ENCODE data around the gene MTX2. TPM values are rescaled to one million over a fixed set of nuclear protein-coding genes. Genes with fewer than 3 reads are reported as not detected.
A peak's percentile ranks its signal among the peaks of the same experiment; 100 is the strongest.
"Not testable (repeated sequence)": the region's sequence is repeated elsewhere in the genome, so short reads cannot be mapped to it uniquely, and the experiment has no call there.

Gene MTX2
- total RNA-seq, 2 donors from 2014 or later: 34.1 to 42.3 TPM

- Histone ChIP-seq H3K4me3 (ENCODE audit: low read length) (no peak overlapping the region), H3K9me3 (ENCODE audit: control insufficient read depth, low read length) (no peaks in the 10 kb centered on the region), H3K9ac (ENCODE audit: extremely low read depth, low read length, poor library complexity, severe bottlenecking) (no peak overlapping the region), H3K4me1 (ENCODE audit: control insufficient read depth, insufficient read depth, low read length) (no peaks in the 10 kb centered on the region), H3K27me3 (ENCODE audit: control insufficient read depth, insufficient read depth, low read length, poor library complexity, severe bottlenecking) (no peaks in the 10 kb centered on the region), H3K27ac (ENCODE audit: low read depth, low read length) (no peak overlapping the region), H3K36me3 (ENCODE audit: control insufficient read depth, insufficient read depth, low read length) (peaks cover 9% of the 10 kb centered on the region)
- no CpG with 5 or more reads among the region's 1 CpG for WGBS, 2 experiments (ENCODE audit: insufficient coverage in 1 of 2, insufficient read length in 1 of 2)
- no peaks in the 10 kb centered on the region for H3K27me3 Mint-ChIP-seq (ENCODE audit: insufficient read depth)
- no peak overlapping the region for H3K4me3 Mint-ChIP-seq
- H3K27ac Mint-ChIP-seq: no peak overlapping the region
- H3K9me3 Mint-ChIP-seq: no peaks in the 10 kb centered on the region
- peaks cover 4% of the 10 kb centered on the region for H3K4me1 Mint-ChIP-seq
- peak; percentile 45 for TF ChIP-seq CTCF (conservative IDR thresholded peaks at IDR 0.05)
- peaks cover 2% of the 10 kb centered on the region for H3K36me3 Mint-ChIP-seq (ENCODE audit: low read depth)
- no peak for DNase-seq
These were observed 28.5 kb downstream of the MTX2 start for GRCh38 chr2:176297737-176298136.

- H3K9me3 ChIP-seq (ENCODE audit: control insufficient read depth, low read length); H3K4me3 Mint-ChIP-seq; H3K27me3 Mint-ChIP-seq (ENCODE audit: insufficient read depth); H3K9ac ChIP-seq (ENCODE audit: extremely low read depth, low read length, poor library complexity, severe bottlenecking); H3K4me1 Mint-ChIP-seq; H3K27ac ChIP-seq (ENCODE audit: low read depth, low read length); H3K27me3 ChIP-seq (ENCODE audit: control insufficient read depth, insufficient read depth, low read length, poor library complexity, severe bottlenecking); H3K4me1 ChIP-seq (ENCODE audit: control insufficient read depth, insufficient read depth, low read length); H3K4me3 ChIP-seq (ENCODE audit: low read length); DNase-seq; H3K27ac Mint-ChIP-seq: not testable (repeated sequence)
- H3K9me3 Mint-ChIP-seq: peaks cover 20% of the 10 kb centered on the region
- WGBS, 2 experiments (ENCODE audit: insufficient coverage in 1 of 2, insufficient read length in 1 of 2): 100% methylated on average over 1 of the region's 1 CpG; no CpG with 5 or more reads in 1 of the 2 experiments
- peaks cover 15% of the 10 kb centered on the region for H3K36me3 ChIP-seq (ENCODE audit: control insufficient read depth, insufficient read depth, low read length)
- H3K36me3 Mint-ChIP-seq (ENCODE audit: low read depth): peaks cover 60% of the 10 kb centered on the region
These were observed 36.8 kb downstream of the MTX2 start for GRCh38 chr2:176306020-176306419.

GRCh38 chr2:176317199-176317598, 48.0 kb downstream of the MTX2 start:
- Histone ChIP-seq H3K9ac (ENCODE audit: extremely low read depth, low read length, poor library complexity, severe bottlenecking) (no peak overlapping the region), H3K4me1 (ENCODE audit: control insufficient read depth, insufficient read depth, low read length) (no peaks in the 10 kb centered on the region), H3K36me3 (ENCODE audit: control insufficient read depth, insufficient read depth, low read length) (peaks cover 4% of the 10 kb centered on the region), H3K9me3 (ENCODE audit: control insufficient read depth, low read length) (no peaks in the 10 kb centered on the region), H3K27ac (ENCODE audit: low read depth, low read length) (no peak overlapping the region), H3K27me3 (ENCODE audit: control insufficient read depth, insufficient read depth, low read length, poor library complexity, severe bottlenecking) (no peaks in the 10 kb centered on the region), H3K4me3 (ENCODE audit: low read length) (no peak overlapping the region)
- Mint-ChIP-seq H3K9me3 (no peaks in the 10 kb centered on the region), H3K36me3 (ENCODE audit: low read depth) (peaks cover 19% of the 10 kb centered on the region), H3K4me1 (peaks cover 20% of the 10 kb centered on the region), H3K4me3 (no peak overlapping the region), H3K27me3 (ENCODE audit: insufficient read depth) (no peaks in the 10 kb centered on the region), H3K27ac (no peak overlapping the region)
- TF ChIP-seq CTCF (conservative IDR thresholded peaks at IDR 0.05): no peak
- no peak for DNase-seq

- Histone ChIP-seq H3K36me3 (ENCODE audit: control insufficient read depth, insufficient read depth, low read length) (peaks cover 3% of the 10 kb centered on the region), H3K4me1 (ENCODE audit: control insufficient read depth, insufficient read depth, low read length) (no peaks in the 10 kb centered on the region), H3K9me3 (ENCODE audit: control insufficient read depth, low read length) (no peaks in the 10 kb centered on the region), H3K27ac (ENCODE audit: low read depth, low read length) (no peak overlapping the region), H3K9ac (ENCODE audit: extremely low read depth, low read length, poor library complexity, severe bottlenecking) (no peak overlapping the region), H3K27me3 (ENCODE audit: control insufficient read depth, insufficient read depth, low read length, poor library complexity, severe bottlenecking) (no peaks in the 10 kb centered on the region), H3K4me3 (ENCODE audit: low read length) (no peak overlapping the region)
- no peak for TF ChIP-seq CTCF (conservative IDR thresholded peaks at IDR 0.05)
- WGBS, 2 experiments (ENCODE audit: insufficient coverage in 1 of 2, insufficient read length in 1 of 2): 100% methylated on average over 1 of the region's 1 CpG; no CpG with 5 or more reads in 1 of the 2 experiments
- no peaks in the 10 kb centered on the region for H3K27me3 Mint-ChIP-seq (ENCODE audit: insufficient read depth)
- peaks cover 20% of the 10 kb centered on the region for H3K4me1 Mint-ChIP-seq
- no peak for DNase-seq
- no peak overlapping the region for H3K4me3 Mint-ChIP-seq
- no peaks in the 10 kb centered on the region for H3K9me3 Mint-ChIP-seq
- no peak overlapping the region for H3K27ac Mint-ChIP-seq
- peaks cover 18% of the 10 kb centered on the region for H3K36me3 Mint-ChIP-seq (ENCODE audit: low read depth)
These were observed 48.4 kb downstream of the MTX2 start for GRCh38 chr2:176317623-176318065.

All from endodermal cell (in vitro differentiated cells).